GM18951 (cell line): ENCODE data around the gene ANGPT4.
"Not testable (repeated sequence)": the region's sequence is repeated elsewhere in the genome, so short reads cannot be mapped to it uniquely, and the experiment has no call there.

ENCODE experiments used
- POLR2A ChIP-seq: IDR thresholded peaks from 4 replicates; pipeline ENCODE4 v1.6.1; 2011; ENCODE audit warnings: mild to moderate bottlenecking; ENCODE audit not compliant: insufficient read length, insufficient read depth; ENCODE audit errors: extremely low read depth
- in situ Hi-C: fragments of 300-500 bp; cut with MboI; formaldehyde crosslinking; loops from one replicate; pipeline ENCODE4 v1.12.0; 2022; ENCODE audit warnings: low sequenced_read_pairs, mixed read lengths, inconsistent platforms; ENCODE audit not compliant: unreplicated experiment

Gene ANGPT4

DNA sequence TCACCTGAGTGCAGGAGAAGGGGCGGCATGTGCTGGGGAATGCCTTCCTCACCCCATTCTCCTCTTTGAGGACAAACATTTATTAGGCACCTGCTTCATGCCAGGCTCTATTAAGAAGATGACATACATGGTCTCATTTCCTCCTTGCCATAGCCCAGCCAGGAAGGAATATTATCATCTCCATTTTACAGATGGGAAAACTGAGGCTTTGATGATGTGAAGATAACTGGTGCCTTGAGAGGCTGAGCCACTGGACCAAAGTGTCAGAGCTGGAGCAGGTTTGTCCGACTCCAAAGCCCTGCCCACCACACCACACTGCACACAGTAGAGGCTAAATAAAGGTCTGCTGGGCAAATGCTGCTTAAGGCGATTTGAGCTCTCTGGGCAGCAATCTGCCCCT, 45.4 kb downstream of the ANGPT4 start:
- in situ Hi-C loops = no loop called here
- no peak for TF ChIP-seq POLR2A

DNA sequence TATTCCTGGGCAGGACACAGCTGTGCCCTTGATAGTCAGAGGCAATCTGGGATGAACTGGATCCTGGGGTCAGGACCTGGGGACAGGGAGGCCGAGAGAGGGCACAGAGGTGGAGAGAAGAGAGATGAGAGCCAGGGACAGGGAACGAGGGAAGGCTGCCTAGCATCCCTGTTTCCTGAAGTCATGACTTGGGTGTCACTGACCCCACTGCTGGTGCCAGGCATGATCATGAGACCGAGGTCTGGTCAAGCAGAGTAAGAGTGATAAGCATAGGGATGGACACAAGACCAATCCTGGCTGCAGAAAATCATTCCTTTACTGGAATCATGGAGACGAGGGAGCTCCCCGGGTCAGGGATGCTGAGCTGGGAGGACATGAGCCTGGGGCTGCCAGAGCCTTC, 46.5 kb downstream of the ANGPT4 start:
- in situ Hi-C loops = no loop called here
- TF ChIP-seq POLR2A = no peak

DNA sequence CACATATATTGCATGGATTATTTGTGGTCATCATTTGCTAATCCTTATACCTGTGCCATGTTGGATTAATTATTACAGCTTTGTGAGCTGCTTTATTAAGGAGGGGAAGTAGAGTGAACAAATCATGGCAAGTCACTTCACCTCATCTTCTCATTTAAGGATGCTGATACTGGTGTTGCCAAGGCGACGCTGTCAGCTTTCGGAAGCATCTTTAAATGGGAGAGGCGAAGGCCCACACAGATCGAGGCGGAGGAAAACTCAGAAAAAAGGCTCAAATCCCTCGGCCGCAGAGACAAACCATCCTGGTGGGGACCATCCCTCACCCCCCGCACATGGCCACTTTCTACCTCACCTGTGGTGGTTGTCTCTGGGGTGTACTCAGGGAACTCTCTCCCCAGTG, 47.9 kb downstream of the ANGPT4 start:
- in situ Hi-C loops = no loop called here
- no peak for TF ChIP-seq POLR2A

DNA sequence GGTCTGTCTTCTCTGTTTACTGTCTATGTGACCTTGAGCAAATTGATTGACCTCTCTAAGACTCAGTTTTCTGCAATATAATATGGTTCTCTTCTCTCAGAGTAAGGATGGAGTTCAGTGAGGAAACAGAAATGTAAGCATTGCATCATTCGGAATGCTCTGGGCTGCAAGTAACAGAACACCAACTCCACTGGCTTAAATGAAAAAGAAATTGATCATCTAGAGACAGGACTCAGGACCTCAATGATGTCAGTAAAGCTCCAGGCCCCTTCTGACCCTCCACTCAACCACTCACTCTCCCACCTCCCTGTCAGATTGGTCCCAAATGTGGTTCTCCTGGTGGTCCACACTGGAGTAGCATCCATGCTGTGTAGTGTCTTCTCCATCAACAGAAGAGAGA, 50.7 kb downstream of the ANGPT4 start:
- in situ Hi-C loops = no loop called here
- TF ChIP-seq POLR2A = no peak

DNA sequence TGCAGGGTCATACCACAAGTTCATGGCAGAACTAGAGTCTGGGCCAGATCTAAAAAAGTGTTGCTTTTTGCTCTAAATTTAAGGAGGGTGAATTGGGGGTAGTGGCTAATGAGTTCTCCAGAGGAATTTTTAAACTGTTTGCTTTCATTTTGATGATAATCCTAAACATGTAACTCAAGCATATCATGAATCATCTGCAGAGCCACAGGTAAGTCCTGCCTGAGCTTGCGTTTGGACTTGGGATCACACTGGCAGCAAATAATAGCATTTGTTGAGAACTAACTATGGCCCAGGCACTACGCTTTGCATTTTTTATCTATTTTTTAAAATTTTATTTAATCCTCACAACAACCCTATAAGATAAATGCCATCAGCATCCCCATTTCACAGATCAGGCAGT, 55.2 kb downstream of the ANGPT4 start:
- in situ Hi-C loops = no loop called here

DNA sequence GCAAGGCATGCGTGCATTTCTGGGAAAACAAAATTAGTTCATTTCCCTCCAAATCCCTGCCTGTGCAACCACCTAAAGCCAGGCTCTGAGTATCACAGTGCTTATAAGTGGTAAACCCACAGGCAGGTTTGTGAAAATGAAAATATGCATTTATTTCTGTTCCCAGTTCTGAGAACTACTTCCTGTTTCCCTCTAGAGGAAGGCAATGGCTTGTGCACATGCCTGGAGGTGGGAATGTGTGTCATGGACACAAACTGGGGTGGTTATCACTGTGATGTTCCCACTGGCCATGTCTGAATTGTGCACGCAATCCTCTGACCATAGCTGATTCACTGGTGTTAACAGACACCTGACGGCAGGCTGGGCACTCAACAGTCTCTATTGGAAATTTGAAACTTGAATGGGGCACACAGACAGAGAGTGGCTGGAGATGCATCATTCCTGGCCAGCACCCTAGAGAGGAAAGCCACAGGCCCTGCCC, 56.3 kb downstream of the ANGPT4 start:
- in situ Hi-C loops = no loop called here
- no peak for TF ChIP-seq POLR2A

More for the DNA sequence above, 55.2 kb downstream of the ANGPT4 start:
- no peak for TF ChIP-seq POLR2A

DNA sequence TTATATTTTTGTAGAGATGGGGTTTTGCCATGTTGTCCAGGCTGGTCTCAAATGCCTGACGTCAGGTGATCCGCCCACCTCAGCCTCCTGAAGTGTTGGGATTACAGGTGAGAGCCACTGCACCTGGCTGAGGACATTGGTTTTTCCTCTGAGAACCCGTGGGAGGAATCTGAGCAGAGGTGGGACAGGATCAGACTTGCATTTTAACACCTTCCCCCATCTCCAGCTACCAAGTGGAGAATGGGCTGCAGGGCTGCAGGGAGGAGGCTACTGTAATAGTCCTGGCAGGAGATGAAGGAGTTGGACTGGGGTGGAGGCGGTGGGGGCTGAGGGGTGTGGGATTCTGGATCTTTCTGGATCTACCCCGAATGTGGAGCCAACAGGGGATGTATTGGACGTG, 58.1 kb downstream of the ANGPT4 start:
- no peak for TF ChIP-seq POLR2A
- in situ Hi-C loops = no loop called here

DNA sequence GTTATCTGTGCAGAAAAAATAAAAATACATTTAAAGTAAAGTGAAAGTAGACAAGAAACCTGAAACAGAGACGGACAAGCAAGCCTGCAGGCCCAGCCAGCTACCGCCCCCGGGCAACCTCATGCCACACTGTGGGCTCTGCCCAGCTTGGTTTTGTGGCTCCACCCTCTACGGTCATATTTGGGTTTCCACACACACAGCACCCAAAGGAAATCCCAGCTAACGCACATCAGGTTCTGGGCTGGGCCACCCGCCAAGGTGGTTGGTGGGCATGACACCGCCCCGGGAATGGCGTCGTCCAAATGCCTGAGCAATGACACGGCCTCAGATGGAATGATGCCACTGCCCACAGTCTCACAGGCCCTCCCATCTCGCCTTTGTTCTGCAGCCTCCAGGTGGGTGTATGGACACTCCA, 59.8 kb downstream of the ANGPT4 start:
- no peak for TF ChIP-seq POLR2A
- in situ Hi-C loops = no loop called here

DNA sequence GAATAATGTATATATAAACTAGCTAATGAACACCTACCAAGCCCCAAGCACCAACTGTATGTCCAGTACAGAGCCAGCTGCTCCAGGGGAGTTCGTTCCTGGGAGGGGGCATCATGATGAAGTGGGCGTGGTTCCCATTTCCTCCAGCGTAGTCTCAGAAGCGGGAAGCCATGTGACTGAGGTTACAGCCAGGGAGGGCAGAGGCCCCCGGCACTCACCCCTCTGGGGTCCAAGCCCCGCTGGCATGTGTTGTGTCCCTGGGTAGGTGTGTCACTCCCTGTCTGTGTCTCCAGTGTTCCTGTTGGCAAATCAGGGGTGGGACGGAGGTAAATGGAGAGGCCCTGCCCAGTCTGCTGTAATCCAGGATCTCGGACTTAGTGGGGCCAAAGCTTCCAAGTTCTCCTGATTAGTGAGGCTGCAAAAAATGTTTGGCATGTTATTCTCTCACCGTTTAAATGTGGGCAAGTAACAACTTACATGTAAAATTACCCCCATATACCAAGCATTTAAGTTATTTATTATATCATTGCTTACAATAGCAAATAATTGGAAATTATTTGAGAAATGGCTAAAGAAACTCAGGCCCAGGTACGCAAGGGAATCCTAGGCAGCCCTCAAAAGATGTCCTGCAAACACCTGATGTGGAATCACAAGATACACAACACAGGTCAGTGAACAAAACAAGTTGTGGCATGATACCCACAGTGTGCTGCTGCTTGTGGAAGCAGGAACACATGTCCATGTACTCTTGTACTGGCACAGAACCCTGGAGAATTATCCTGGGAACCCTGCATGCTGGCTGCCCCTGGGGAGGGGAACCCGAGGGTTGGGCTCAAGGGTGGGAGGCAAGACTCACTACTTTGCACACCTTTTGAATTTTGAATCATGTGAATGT, 60.4 kb downstream of the ANGPT4 start:
- in situ Hi-C loops = no loop called here
- TF ChIP-seq POLR2A = no peak

DNA sequence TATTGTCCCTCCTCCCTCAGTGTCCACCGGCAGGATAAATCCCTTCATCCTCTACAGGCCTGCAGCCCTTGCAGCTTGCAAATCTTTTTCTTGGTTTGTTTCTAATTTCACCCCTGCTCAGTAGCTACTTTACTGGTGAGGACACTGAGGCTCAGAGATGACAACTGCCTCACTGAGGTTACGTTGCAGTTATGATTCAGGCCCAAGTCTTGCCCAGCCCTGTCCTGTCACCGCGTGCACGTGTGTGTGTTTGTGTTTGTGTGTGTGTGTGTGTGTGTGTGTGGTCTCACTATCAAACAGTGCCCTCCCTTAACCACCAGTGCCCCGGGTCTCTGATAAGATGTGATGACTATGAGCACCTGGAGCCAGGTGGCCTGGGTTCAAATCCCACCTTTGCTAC, 61.5 kb downstream of the ANGPT4 start:
- in situ Hi-C loops = no loop called here
- TF ChIP-seq POLR2A = no peak

DNA sequence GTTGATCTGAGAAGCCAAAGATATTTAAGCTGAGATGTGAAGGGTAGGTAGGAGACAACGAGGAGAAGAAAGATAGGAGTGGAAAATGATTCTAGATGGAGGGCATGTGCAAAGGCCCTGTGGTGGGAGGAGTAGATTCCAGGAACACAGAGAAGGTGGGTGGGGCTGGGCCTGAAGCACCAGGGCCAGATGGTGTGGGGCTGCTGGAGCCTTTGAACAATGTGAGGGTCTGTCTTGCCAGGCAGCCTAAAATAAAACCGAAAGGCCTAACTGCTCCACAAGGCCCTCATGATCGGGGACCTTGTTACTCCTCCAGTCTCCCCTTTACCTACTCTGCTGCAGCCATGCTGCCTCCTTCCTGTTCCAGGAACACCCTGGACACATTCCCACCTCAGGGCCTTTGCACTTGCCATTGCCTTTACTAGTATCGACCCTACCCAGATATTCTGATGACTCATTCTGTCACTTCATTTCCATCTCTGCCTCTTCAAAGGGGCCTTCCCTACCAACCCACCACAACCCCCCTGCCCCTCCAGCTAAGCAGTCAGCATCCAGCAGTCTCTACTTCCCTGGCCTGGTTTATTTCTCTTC, 62.6 kb downstream of the ANGPT4 start:
- in situ Hi-C loops = no loop called here
- TF ChIP-seq POLR2A = no peak

DNA sequence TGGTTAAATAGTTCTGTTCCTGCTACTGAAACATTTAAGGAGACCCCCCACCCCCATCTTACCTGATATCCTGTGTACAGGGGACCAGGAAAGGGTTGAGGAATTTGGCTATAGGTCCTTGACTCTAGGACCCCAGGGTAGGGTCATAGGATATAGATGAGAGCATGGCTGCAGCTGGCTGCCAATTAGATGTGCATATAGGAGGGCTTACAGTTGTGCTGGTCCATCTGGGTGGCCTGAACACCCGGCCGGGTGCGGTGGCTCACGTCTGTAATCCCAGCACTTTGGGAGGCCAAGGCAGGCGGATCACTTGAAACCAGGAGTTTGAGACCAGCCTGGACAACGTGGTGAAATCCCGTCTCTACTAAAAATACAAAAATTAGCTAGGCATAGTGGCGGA, 67.4 kb downstream of the ANGPT4 start:
- in situ Hi-C loops = not testable (repeated sequence)

DNA sequence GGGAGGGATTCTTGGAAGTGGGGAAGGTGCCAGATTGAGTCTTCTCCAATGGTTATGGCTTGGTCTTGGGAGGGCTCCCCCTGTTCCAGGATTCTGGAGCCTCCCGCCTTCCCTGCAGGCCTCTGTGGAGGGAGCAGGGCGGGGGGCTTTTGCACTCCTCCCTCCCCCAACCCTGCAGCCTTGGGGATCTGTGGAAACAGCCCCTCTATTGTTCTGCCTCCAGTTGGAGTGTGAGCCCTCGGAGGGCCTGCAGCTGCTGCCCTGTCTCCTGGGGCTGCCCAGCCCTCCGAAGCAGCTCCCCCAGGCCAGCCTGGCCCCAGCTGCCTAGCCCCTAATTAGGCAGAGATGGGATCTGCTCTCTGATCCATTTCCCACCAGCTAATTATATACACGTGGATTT, 67.9 kb downstream of the ANGPT4 start:
- no peak for TF ChIP-seq POLR2A

DNA sequence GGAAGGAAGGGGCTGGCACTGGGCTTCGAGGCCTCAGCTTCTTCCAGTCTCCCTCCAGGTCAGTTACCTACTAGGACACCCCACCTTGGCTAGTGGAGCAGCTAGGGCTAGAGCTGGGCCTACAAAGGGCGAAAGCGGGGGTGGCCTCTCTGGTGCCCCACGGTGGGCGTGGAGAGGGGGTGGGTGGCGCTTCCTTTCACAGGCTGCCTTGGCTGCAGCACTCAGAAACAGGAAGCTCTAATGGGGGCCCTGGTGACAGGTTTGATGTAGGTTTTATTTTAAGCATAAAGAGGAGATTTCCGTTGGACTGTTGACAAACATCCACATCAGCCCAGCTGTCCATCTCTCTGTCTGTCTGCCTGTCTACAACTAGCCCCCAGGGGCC, 69.2 kb downstream of the ANGPT4 start:
- TF ChIP-seq POLR2A = no peak
- in situ Hi-C loops = no loop called here

More for the DNA sequence above, 67.9 kb downstream of the ANGPT4 start:
- in situ Hi-C loops = no loop called here
